MG63 (cell line): ENCODE measurements around the gene CTSO. TPM values are rescaled to one million over a fixed set of nuclear protein-coding genes. Genes with fewer than 3 reads are reported as not detected.
A peak's percentile ranks its signal among the peaks of the same experiment; 100 is the strongest.
"Not testable (repeated sequence)": the region's sequence is repeated elsewhere in the genome, so short reads cannot be mapped to it uniquely, and the experiment has no call there.

Experiments used
- DNase-seq: peaks from one replicate; pipeline ENCODE4 v3.0.0-alpha.2; 2020
- H3K27me3 ChIP-seq: fragments of 250-450 bp; sonication (Bioruptor Pico); 2 replicates; pipeline ENCODE4 v1.5.1; 2020; ENCODE audit warnings: mild to moderate bottlenecking, moderate library complexity
- H3K36me3 ChIP-seq: fragments of 250-450 bp; sonication (Bioruptor Pico); 2 replicates; pipeline ENCODE4 v1.5.1; 2020; ENCODE audit warnings: mild to moderate bottlenecking, moderate library complexity
- H3K4me3 ChIP-seq: fragments of 250-450 bp; sonication (Bioruptor Pico); 2 replicates; pipeline ENCODE4 v1.5.1; 2020; ENCODE audit warnings: mild to moderate bottlenecking, moderate library complexity
- H3K9me3 ChIP-seq: fragments of 250-450 bp; sonication (Bioruptor Pico); 2 replicates; pipeline ENCODE4 v1.5.1; 2020; ENCODE audit warnings: mild to moderate bottlenecking, moderate library complexity
- total RNA-seq: library from RNA; depleted of rRNA; stranded (reverse); fragments of >200 nt; shearing (Covaris generic); gene quantifications from 2 replicates; pipeline ENCODE4 v1.2.3, GENCODE V29; 2014; ENCODE audit warnings: low replicate concordance

CTSO gene
- total RNA-seq, 1 experiment from 2014 or later = 0.63 TPM

GRCh38 chr4:155930330-155930729 lies 23.3 kb downstream of the CTSO start:
- Histone ChIP-seq H3K36me3 (no peaks in the 10 kb centered on the region), H3K4me3 (no peak overlapping the region)

GRCh38 chr4:155929833-155930232 lies 23.8 kb downstream of the CTSO start:
- Histone ChIP-seq H3K36me3 (no peaks in the 10 kb centered on the region), H3K9me3 (no peaks in the 10 kb centered on the region), H3K27me3 (no peaks in the 10 kb centered on the region), H3K4me3 (no peak overlapping the region)
- DNase-seq = no peak

More at GRCh38 chr4:155930330-155930729, 23.3 kb downstream of the CTSO start:
- DNase-seq = no peak
- Histone ChIP-seq H3K27me3 (no peaks in the 10 kb centered on the region), H3K9me3 (no peaks in the 10 kb centered on the region)

GRCh38 chr4:155924637-155925036 lies 29.0 kb downstream of the CTSO start:
- H3K4me3 ChIP-seq = no peak overlapping the region
- no peaks in the 10 kb centered on the region for H3K9me3 ChIP-seq
- no peak for DNase-seq
- H3K36me3 ChIP-seq = no peaks in the 10 kb centered on the region
- H3K27me3 ChIP-seq = no peaks in the 10 kb centered on the region

GRCh38 chr4:155921597-155921996 lies 32.1 kb downstream of the CTSO start:
- Histone ChIP-seq H3K36me3 (no peaks in the 10 kb centered on the region), H3K9me3 (no peaks in the 10 kb centered on the region), H3K27me3 (no peaks in the 10 kb centered on the region), H3K4me3 (no peak overlapping the region)
- DNase-seq = no peak

GRCh38 chr4:155914782-155915181 lies 38.9 kb downstream of the CTSO start:
- Histone ChIP-seq H3K27me3 (no peaks in the 10 kb centered on the region), H3K4me3 (no peak overlapping the region), H3K36me3 (no peaks in the 10 kb centered on the region), H3K9me3 (no peaks in the 10 kb centered on the region)
- no peak for DNase-seq

- H3K9me3 ChIP-seq = no peaks in the 10 kb centered on the region
- no peaks in the 10 kb centered on the region for H3K27me3 ChIP-seq
- no peak for DNase-seq
- H3K4me3 ChIP-seq = no peak overlapping the region
- no peaks in the 10 kb centered on the region for H3K36me3 ChIP-seq
Observed at GRCh38 chr4:155911905-155912304, 41.8 kb downstream of the CTSO start.

GRCh38 chr4:155909615-155910226 lies 43.9 kb downstream of the CTSO start:
- no peak for DNase-seq
- no peaks in the 10 kb centered on the region for H3K27me3 ChIP-seq
- no peaks in the 10 kb centered on the region for H3K36me3 ChIP-seq
- no peak overlapping the region for H3K4me3 ChIP-seq
- no peaks in the 10 kb centered on the region for H3K9me3 ChIP-seq

GRCh38 chr4:155908187-155909139 lies 45.2 kb downstream of the CTSO start:
- no peak for DNase-seq
- H3K4me3 ChIP-seq = no peak overlapping the region
- no peaks in the 10 kb centered on the region for H3K36me3 ChIP-seq
- H3K9me3 ChIP-seq = no peaks in the 10 kb centered on the region
- no peaks in the 10 kb centered on the region for H3K27me3 ChIP-seq

GRCh38 chr4:155907556-155907955 lies 46.1 kb downstream of the CTSO start:
- DNase-seq = no peak
- no peaks in the 10 kb centered on the region for H3K27me3 ChIP-seq
- H3K4me3 ChIP-seq = no peak overlapping the region
- no peaks in the 10 kb centered on the region for H3K36me3 ChIP-seq
- no peaks in the 10 kb centered on the region for H3K9me3 ChIP-seq

GRCh38 chr4:155906554-155907247 lies 47.0 kb downstream of the CTSO start:
- Histone ChIP-seq H3K36me3 (no peaks in the 10 kb centered on the region), H3K27me3 (no peaks in the 10 kb centered on the region), H3K4me3 (no peak overlapping the region), H3K9me3 (no peaks in the 10 kb centered on the region)
- peak; percentile 66 for DNase-seq

- Histone ChIP-seq H3K9me3 (no peaks in the 10 kb centered on the region), H3K4me3 (no peak overlapping the region), H3K36me3 (no peaks in the 10 kb centered on the region), H3K27me3 (no peaks in the 10 kb centered on the region)
- DNase-seq = no peak
Observed at GRCh38 chr4:155904331-155904730, 49.3 kb downstream of the CTSO start.

GRCh38 chr4:155903453-155903852 lies 50.2 kb downstream of the CTSO start, which contains the start of gene TDO2:
TDO2 (plus strand) TSS chr4:155903696; CDS start chr4:155903759, 63 bp downstream.
- no peak for DNase-seq
- Histone ChIP-seq H3K27me3 (no peaks in the 10 kb centered on the region), H3K9me3 (no peaks in the 10 kb centered on the region), H3K4me3 (no peak within 1 kb of the TSS), H3K36me3 (no peaks in the 10 kb centered on the region)

- Histone ChIP-seq H3K4me3 (no peak overlapping the region), H3K9me3 (no peaks in the 10 kb centered on the region), H3K36me3 (no peaks in the 10 kb centered on the region), H3K27me3 (no peaks in the 10 kb centered on the region)
- no peak for DNase-seq
Observed at GRCh38 chr4:155901013-155901412, 52.7 kb downstream of the CTSO start.

GRCh38 chr4:155900381-155900780 lies 53.3 kb downstream of the CTSO start:
- no peaks in the 10 kb centered on the region for H3K9me3 ChIP-seq
- no peak overlapping the region for H3K4me3 ChIP-seq

GRCh38 chr4:155899891-155900290 lies 53.8 kb downstream of the CTSO start:
- no peaks in the 10 kb centered on the region for H3K36me3 ChIP-seq
- no peak for DNase-seq
- no peaks in the 10 kb centered on the region for H3K27me3 ChIP-seq
- no peak overlapping the region for H3K4me3 ChIP-seq
- no peaks in the 10 kb centered on the region for H3K9me3 ChIP-seq

More at GRCh38 chr4:155900381-155900780, 53.3 kb downstream of the CTSO start:
- no peaks in the 10 kb centered on the region for H3K27me3 ChIP-seq
- H3K36me3 ChIP-seq = no peaks in the 10 kb centered on the region
- DNase-seq = peak; percentile 4

- H3K9me3 ChIP-seq, H3K36me3 ChIP-seq, H3K4me3 ChIP-seq, DNase-seq, H3K27me3 ChIP-seq: not testable (repeated sequence)
Observed at GRCh38 chr4:155898371-155898770, 55.3 kb downstream of the CTSO start.

GRCh38 chr4:155891058-155891457 lies 62.6 kb downstream of the CTSO start:
- no peaks in the 10 kb centered on the region for H3K36me3 ChIP-seq
- H3K4me3 ChIP-seq = no peak overlapping the region
- no peaks in the 10 kb centered on the region for H3K9me3 ChIP-seq
- no peak for DNase-seq
- no peaks in the 10 kb centered on the region for H3K27me3 ChIP-seq
